ENCODE data around the gene RABEPK.

DNA sequence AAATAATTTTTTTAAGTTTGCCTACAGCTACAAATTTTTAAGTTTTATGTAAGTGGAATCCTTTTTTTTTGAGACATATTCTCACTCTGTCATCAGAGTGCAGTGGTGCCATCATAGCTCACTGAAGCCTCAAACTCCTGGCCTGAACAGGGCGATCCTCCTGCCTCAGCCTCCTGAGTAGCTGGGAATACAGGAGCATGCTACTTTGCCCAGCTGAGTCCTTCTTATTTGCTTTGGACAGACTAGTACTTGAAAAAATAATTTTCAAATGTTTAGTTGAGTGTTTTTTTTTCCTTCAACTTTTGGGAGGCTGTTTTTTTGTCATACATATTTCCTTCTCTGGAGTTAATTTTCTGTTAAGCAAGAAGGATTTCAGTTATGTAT is 68.7 kb downstream of the RABEPK start:
- TF ChIP-seq CTCF (IDR thresholded peaks at IDR 0.05; ENCODE audit: poor library complexity): no peak
- no peak for TF ChIP-seq EZH2 (IDR thresholded peaks at IDR 0.05; ENCODE audit: borderline replicate concordance)

Data from hepatocyte (in vitro differentiated cells).